Neural progenitor cell (in vitro differentiated cells): ENCODE results near the gene BMERB1. TPM values are rescaled to one million over a fixed set of nuclear protein-coding genes. Genes with fewer than 3 reads are reported as not detected.
"Not testable (repeated sequence)": the region's sequence is repeated elsewhere in the genome, so short reads cannot be mapped to it uniquely, and the experiment has no call there.

Experiments
- DNase-seq: peaks from one replicate; pipeline ENCODE4 v3.0.0-alpha.2; 2016; ENCODE audit warnings: low spot score
- H2AFZ ChIP-seq: fragments of 200-600 bp; sonication (generic); replicated peaks from 2 replicates; pipeline ENCODE4 v1.6.1; 2016; ENCODE audit warnings: antibody characterized with exemption
- H3F3A ChIP-seq: fragments of 200-600 bp; sonication (generic); 2 replicates; pipeline ENCODE4 v1.6.1; 2016; ENCODE audit warnings: antibody characterized with exemption, low read depth
- H3K27ac ChIP-seq: fragments of 200-600 bp; sonication (generic); 2 replicates; pipeline ENCODE4 v1.5.1; 2016; ENCODE audit warnings: mild to moderate bottlenecking
- H3K27me3 ChIP-seq: fragments of 200-600 bp; sonication (generic); 2 replicates; pipeline ENCODE4 v1.6.1; 2016; ENCODE audit warnings: mild to moderate bottlenecking, moderate library complexity
- H3K36me3 ChIP-seq: fragments of 200-600 bp; sonication (generic); 2 replicates; pipeline ENCODE4 v1.5.1; 2016
- H3K4me1 ChIP-seq: fragments of 200-600 bp; sonication (generic); 2 replicates; pipeline ENCODE4 v1.6.1; 2016; ENCODE audit warnings: mixed run types
- H3K4me2 ChIP-seq: fragments of 200-600 bp; sonication (generic); 2 replicates; pipeline ENCODE4 v1.6.1; 2016
- H3K4me3 ChIP-seq: fragments of 200-600 bp; sonication (generic); 2 replicates; pipeline ENCODE4 v1.5.1; 2016
- H3K79me2 ChIP-seq: fragments of 200-600 bp; sonication (generic); 2 replicates; pipeline ENCODE4 v1.6.1; 2016; ENCODE audit warnings: low read depth
- H3K9ac ChIP-seq: fragments of 200-600 bp; sonication (generic); 2 replicates; pipeline ENCODE4 v1.6.1; 2016
- H3K9me3 ChIP-seq: fragments of 200-600 bp; sonication (generic); 2 replicates; pipeline ENCODE4 v1.5.1; 2016; ENCODE audit warnings: low read depth
- H4K20me1 ChIP-seq: fragments of 200-600 bp; sonication (generic); 2 replicates; pipeline ENCODE4 v1.6.1; 2016; ENCODE audit warnings: low read depth
- H3K27ac Mint-ChIP-seq: 3 replicates; pipeline ENCODE4 v1.8.0; 2021; ENCODE audit warnings: mixed read lengths
- H3K27me3 Mint-ChIP-seq: 2 replicates; pipeline ENCODE4 v1.8.0; 2022; ENCODE audit warnings: low read depth, mild to moderate bottlenecking, inconsistent platforms, moderate library complexity, mixed read lengths; ENCODE audit not compliant: insufficient read depth
- H3K36me3 Mint-ChIP-seq: 3 replicates; pipeline ENCODE4 v1.8.0; 2021; ENCODE audit warnings: mixed read lengths
- H3K4me1 Mint-ChIP-seq: 3 replicates; pipeline ENCODE4 v1.8.0; 2021; ENCODE audit warnings: mixed read lengths
- H3K4me3 Mint-ChIP-seq: 3 replicates; pipeline ENCODE4 v1.8.0; 2021; ENCODE audit warnings: mild to moderate bottlenecking, moderate library complexity, mixed read lengths
- H3K9me3 Mint-ChIP-seq: 3 replicates; pipeline ENCODE4 v1.8.0; 2020; ENCODE audit warnings: mixed read lengths
- CTCF ChIP-seq: fragments of 200-600 bp; sonication (generic); IDR thresholded peaks from 2 replicates; pipeline ENCODE4 v1.5.1; 2017; ENCODE audit warnings: antibody characterized with exemption, mild to moderate bottlenecking
- EZH2 ChIP-seq: fragments of 200-600 bp; sonication (generic); IDR thresholded peaks from 2 replicates; pipeline ENCODE4 v1.6.1; 2017; ENCODE audit warnings: antibody characterized with exemption, mild to moderate bottlenecking, moderate library complexity
- EZH2phosphoT487 ChIP-seq: fragments of 200-600 bp; sonication (generic); IDR thresholded peaks from 2 replicates; pipeline ENCODE4 v1.6.1; 2017; ENCODE audit warnings: antibody characterized with exemption
- total RNA-seq: library from RNA; depleted of rRNA; stranded (reverse); fragments of >200 nt; gene quantifications from 2 replicates; pipeline ENCODE4 v1.2.3, GENCODE V29; 2015; ENCODE audit warnings: low replicate concordance

The BMERB1 gene
- total RNA-seq, 1 donor from 2014 or later: 39.0 TPM

DNA sequence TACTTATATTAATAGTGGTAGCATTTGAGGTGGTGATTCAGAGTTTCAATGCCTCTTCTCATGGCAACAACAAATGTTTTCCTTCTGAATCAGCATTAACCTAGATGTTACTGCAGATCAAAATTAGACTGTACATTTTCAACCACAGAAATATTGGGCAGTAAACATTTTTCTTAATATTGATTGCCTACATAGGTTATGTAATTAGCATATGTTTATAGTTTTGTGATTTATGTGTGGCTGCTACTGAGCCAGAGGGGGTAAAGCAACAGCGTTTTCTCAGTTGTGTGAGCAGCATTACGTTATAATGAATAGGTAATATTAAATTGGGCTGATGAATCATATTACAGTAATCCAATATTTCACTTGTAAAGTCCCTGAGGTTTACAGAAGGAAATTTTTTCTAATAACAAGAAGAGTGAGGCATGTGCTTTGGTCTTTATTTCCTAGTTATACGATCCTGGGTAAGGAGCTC is 18.8 kb upstream of the BMERB1 start:
- Mint-ChIP-seq H3K27ac (no peak overlapping the region), H3K36me3 (no peaks in the 10 kb centered on the region), H3K9me3 (no peaks in the 10 kb centered on the region), H3K27me3 (no peaks in the 10 kb centered on the region), H3K4me1 (no peaks in the 10 kb centered on the region), H3K4me3 (no peak overlapping the region)
- H3K9me3 ChIP-seq: no peaks in the 10 kb centered on the region
- H4K20me1 ChIP-seq: no peaks in the 10 kb centered on the region
- H3K9ac ChIP-seq: no peak overlapping the region
- no peaks in the 10 kb centered on the region for H3K79me2 ChIP-seq
- DNase-seq: no peak
- H3K36me3 ChIP-seq: no peaks in the 10 kb centered on the region
- H3K4me3 ChIP-seq: no peak overlapping the region
- no peak overlapping the region for H2AFZ ChIP-seq
- H3K4me2 ChIP-seq: no peak overlapping the region
- no peaks in the 10 kb centered on the region for H3K27me3 ChIP-seq
- H3K4me1 ChIP-seq: no peaks in the 10 kb centered on the region
- TF ChIP-seq EZH2: no peak
- TF ChIP-seq EZH2phosphoT487: no peak
- TF ChIP-seq CTCF: no peak
- H3K27ac ChIP-seq: no peak overlapping the region
- H3F3A ChIP-seq: no peaks in the 10 kb centered on the region

GRCh38 chr16:15417197-15417596 is 17.2 kb upstream of the BMERB1 start:
- Mint-ChIP-seq H3K9me3 (no peaks in the 10 kb centered on the region), H3K27me3 (no peaks in the 10 kb centered on the region), H3K36me3 (no peaks in the 10 kb centered on the region), H3K27ac (no peak overlapping the region), H3K4me1 (no peaks in the 10 kb centered on the region), H3K4me3 (no peak overlapping the region)
- H3K36me3 ChIP-seq: no peaks in the 10 kb centered on the region
- no peak overlapping the region for H3K4me3 ChIP-seq
- H3K9ac ChIP-seq: no peak overlapping the region
- H3K9me3 ChIP-seq: no peaks in the 10 kb centered on the region
- no peaks in the 10 kb centered on the region for H3K27me3 ChIP-seq
- H3K4me2 ChIP-seq: no peak overlapping the region
- no peaks in the 10 kb centered on the region for H3K79me2 ChIP-seq
- H3K4me1 ChIP-seq: no peaks in the 10 kb centered on the region
- no peaks in the 10 kb centered on the region for H4K20me1 ChIP-seq
- H2AFZ ChIP-seq: no peak overlapping the region
- no peaks in the 10 kb centered on the region for H3F3A ChIP-seq
- DNase-seq: no peak
- H3K27ac ChIP-seq: no peak overlapping the region
- TF ChIP-seq CTCF: no peak
- no peak for TF ChIP-seq EZH2phosphoT487
- TF ChIP-seq EZH2: no peak

- no peaks in the 10 kb centered on the region for H3K9me3 ChIP-seq
- Mint-ChIP-seq H3K4me1 (no peaks in the 10 kb centered on the region), H3K36me3 (no peaks in the 10 kb centered on the region), H3K9me3 (no peaks in the 10 kb centered on the region), H3K27me3 (no peaks in the 10 kb centered on the region), H3K4me3 (no peak overlapping the region), H3K27ac (no peak overlapping the region)
- no peak for TF ChIP-seq EZH2phosphoT487
- no peaks in the 10 kb centered on the region for H4K20me1 ChIP-seq
- H3K27ac ChIP-seq: no peak overlapping the region
- no peaks in the 10 kb centered on the region for H3K4me1 ChIP-seq
- no peaks in the 10 kb centered on the region for H3F3A ChIP-seq
- no peaks in the 10 kb centered on the region for H3K27me3 ChIP-seq
- no peak overlapping the region for H3K4me2 ChIP-seq
- H3K79me2 ChIP-seq: no peaks in the 10 kb centered on the region
- H3K9ac ChIP-seq: no peak overlapping the region
- H3K4me3 ChIP-seq: no peak overlapping the region
- no peak for DNase-seq
- no peaks in the 10 kb centered on the region for H3K36me3 ChIP-seq
- H2AFZ ChIP-seq: no peak overlapping the region
These were observed 16.2 kb upstream of the BMERB1 start for GRCh38 chr16:15418206-15418605.

DNA sequence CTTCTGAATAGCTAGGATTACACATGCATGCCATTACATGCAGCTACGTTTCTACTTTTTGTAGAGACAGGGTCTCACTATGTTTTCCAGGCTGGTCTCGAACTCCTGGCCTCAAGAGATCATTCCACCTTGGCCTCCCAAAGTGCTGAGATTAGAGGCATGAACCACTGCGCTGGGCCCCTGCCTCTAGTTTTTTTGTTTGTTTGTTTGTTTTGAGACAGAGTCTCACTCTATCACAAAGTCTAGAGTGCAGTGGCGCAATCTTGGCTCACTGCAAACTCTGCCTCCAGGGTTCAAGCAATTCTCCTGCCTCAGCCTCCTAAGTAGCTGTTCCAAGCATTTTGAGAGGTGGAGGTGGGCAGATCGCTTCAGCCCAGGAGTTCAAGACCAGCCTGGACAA is 12.7 kb upstream of the BMERB1 start:
- H3K9me3 Mint-ChIP-seq, H3K36me3 Mint-ChIP-seq, H3K4me3 Mint-ChIP-seq, H3K4me3 ChIP-seq, H3K4me1 ChIP-seq, H3K79me2 ChIP-seq, H3F3A ChIP-seq, H3K27ac ChIP-seq, H3K27me3 ChIP-seq, DNase-seq, H2AFZ ChIP-seq, H3K4me1 Mint-ChIP-seq, H3K4me2 ChIP-seq, H3K27me3 Mint-ChIP-seq, H3K9me3 ChIP-seq, H4K20me1 ChIP-seq, H3K27ac Mint-ChIP-seq, H3K9ac ChIP-seq, H3K36me3 ChIP-seq: not testable (repeated sequence)
